ENCODE data around the gene ACTL10.
"Not testable (repeated sequence)": the region's sequence is repeated elsewhere in the genome, so short reads cannot be mapped to it uniquely, and the experiment has no call there.

Gene ACTL10

DNA sequence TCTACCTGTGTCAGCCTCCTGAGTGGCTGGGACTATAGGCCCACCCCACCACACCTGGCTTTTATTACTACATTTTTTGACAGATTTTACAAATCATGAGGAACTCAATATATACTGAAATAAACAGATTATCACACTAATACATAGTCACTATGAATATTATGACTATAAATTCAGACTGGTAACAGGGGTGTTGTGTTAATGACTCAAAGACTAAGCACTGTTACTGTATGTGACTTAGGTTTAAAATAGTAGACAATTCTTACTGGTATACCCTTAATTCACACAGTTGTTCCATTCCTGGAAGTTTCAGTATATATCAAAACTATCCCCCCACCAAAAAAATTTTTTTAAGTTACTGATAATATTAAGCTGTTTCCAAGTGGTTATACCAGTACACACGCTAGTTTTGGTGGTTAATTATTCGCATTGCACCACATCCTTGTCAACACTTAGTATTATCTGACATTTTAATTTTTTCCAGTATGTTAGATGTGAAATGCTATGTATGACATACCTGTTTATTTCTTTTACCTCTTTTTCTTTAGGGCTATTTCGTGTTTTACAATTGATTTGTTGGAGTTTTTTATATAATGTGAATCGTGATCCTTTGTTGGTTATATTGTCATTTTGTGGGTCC lies 39.0 kb upstream of the ACTL10 start:
- TF ChIP-seq, protein P1, sequence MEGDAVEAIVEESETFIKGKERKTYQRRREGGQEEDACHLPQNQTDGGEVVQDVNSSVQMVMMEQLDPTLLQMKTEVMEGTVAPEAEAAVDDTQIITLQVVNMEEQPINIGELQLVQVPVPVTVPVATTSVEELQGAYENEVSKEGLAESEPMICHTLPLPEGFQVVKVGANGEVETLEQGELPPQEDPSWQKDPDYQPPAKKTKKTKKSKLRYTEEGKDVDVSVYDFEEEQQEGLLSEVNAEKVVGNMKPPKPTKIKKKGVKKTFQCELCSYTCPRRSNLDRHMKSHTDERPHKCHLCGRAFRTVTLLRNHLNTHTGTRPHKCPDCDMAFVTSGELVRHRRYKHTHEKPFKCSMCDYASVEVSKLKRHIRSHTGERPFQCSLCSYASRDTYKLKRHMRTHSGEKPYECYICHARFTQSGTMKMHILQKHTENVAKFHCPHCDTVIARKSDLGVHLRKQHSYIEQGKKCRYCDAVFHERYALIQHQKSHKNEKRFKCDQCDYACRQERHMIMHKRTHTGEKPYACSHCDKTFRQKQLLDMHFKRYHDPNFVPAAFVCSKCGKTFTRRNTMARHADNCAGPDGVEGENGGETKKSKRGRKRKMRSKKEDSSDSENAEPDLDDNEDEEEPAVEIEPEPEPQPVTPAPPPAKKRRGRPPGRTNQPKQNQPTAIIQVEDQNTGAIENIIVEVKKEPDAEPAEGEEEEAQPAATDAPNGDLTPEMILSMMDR (IDR thresholded peaks at IDR 0.05; ENCODE audit: low read depth, low read length): no peak
- no peak for TF ChIP-seq MYC (IDR thresholded peaks at IDR 0.05; ENCODE audit: low read depth, low read length)
- TF ChIP-seq, protein P2, sequence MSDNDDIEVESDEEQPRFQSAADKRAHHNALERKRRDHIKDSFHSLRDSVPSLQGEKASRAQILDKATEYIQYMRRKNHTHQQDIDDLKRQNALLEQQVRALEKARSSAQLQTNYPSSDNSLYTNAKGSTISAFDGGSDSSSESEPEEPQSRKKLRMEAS (IDR thresholded peaks at IDR 0.05; ENCODE audit: low read depth, low read length): no peak
- DNase-seq (ENCODE audit: low read depth): no peak

GRCh38 chr20:33629533-33629932 lies 37.2 kb upstream of the ACTL10 start:
- no peak for DNase-seq (ENCODE audit: low read depth)
- TF ChIP-seq POLR2A (IDR thresholded peaks at IDR 0.05; ENCODE audit: extremely low read depth, insufficient read length) (no peak), MYC (IDR thresholded peaks at IDR 0.05; ENCODE audit: low read depth, low read length) (no peak)
- TF ChIP-seq, protein P2 (IDR thresholded peaks at IDR 0.05; ENCODE audit: low read depth, low read length): no peak
- TF ChIP-seq, protein P1 (IDR thresholded peaks at IDR 0.05; ENCODE audit: low read depth, low read length): no peak
- H3K4me3 ChIP-seq (ENCODE audit: low read depth, low read length): no peak overlapping the region

More for the DNA sequence above, 39.0 kb upstream of the ACTL10 start:
- no peak overlapping the region for H3K4me3 ChIP-seq (ENCODE audit: low read depth, low read length)

- no peak overlapping the region for H3K4me3 ChIP-seq (ENCODE audit: low read depth, low read length)
- DNase-seq (ENCODE audit: low read depth): no peak
- TF ChIP-seq POLR2A (IDR thresholded peaks at IDR 0.05; ENCODE audit: extremely low read depth, insufficient read length): no peak
- TF ChIP-seq, protein P2 (IDR thresholded peaks at IDR 0.05; ENCODE audit: low read depth, low read length): no peak
- TF ChIP-seq, protein P1 (IDR thresholded peaks at IDR 0.05; ENCODE audit: low read depth, low read length): no peak
- TF ChIP-seq MYC (IDR thresholded peaks at IDR 0.05; ENCODE audit: low read depth, low read length): no peak
Measured at GRCh38 chr20:33629979-33630378, 36.8 kb upstream of the ACTL10 start.

GRCh38 chr20:33630507-33630906 lies 36.2 kb upstream of the ACTL10 start:
- no peak for DNase-seq (ENCODE audit: low read depth)
- TF ChIP-seq MYC (IDR thresholded peaks at IDR 0.05; ENCODE audit: low read depth, low read length) (no peak), POLR2A (IDR thresholded peaks at IDR 0.05; ENCODE audit: extremely low read depth, insufficient read length) (no peak)
- TF ChIP-seq, protein P2 (IDR thresholded peaks at IDR 0.05; ENCODE audit: low read depth, low read length): no peak
- TF ChIP-seq, protein P1 (IDR thresholded peaks at IDR 0.05; ENCODE audit: low read depth, low read length): no peak
- no peak overlapping the region for H3K4me3 ChIP-seq (ENCODE audit: low read depth, low read length)

DNA sequence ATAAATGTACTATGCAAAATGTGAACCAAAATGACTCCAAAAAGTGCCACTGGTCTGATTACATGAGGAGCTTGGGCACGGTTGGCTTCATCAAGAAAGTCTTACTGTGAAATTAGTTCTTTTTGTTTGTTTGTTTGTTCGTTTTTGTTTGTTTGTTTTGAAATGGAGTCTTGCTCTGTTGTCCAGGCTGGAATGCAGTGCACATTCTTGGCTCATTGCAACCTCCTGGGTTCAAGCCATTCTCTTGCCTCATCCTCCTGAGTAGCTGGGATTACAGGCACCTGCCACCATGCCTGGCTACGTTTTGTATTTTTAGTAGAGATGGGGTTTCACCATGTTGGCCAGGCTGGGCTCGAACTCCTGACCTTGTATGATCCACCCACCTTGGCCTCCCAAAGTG lies 34.8 kb upstream of the ACTL10 start:
- not testable (repeated sequence) for DNase-seq (ENCODE audit: low read depth)

DNA sequence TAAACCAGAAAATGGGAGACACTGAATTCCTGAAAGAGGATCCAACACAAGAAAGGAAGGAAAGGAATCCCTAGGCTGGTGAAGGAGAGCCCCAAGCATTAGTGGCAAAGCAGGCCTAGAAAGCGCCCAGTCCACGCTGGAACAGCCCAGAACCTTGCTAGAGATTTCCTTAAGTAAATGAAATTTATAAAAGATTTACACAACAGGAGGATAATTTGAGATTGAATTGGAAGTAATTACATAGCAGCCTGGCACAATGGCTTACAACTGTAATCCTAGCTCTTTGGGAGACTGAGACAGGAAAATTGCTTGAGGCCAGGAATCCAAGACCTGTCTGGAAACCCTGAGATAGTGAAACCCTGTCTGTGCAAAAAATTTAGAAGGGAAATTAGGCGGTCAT lies 31.4 kb upstream of the ACTL10 start:
- H3K4me3 ChIP-seq (ENCODE audit: low read depth, low read length): no peak overlapping the region
- no peak for DNase-seq (ENCODE audit: low read depth)
- TF ChIP-seq, protein P1 (IDR thresholded peaks at IDR 0.05; ENCODE audit: low read depth, low read length): no peak
- TF ChIP-seq, protein P2 (IDR thresholded peaks at IDR 0.05; ENCODE audit: low read depth, low read length): no peak
- TF ChIP-seq POLR2A (IDR thresholded peaks at IDR 0.05; ENCODE audit: extremely low read depth, insufficient read length) (no peak), MYC (IDR thresholded peaks at IDR 0.05; ENCODE audit: low read depth, low read length) (no peak)

More for the DNA sequence above, 34.8 kb upstream of the ACTL10 start:
- H3K4me3 ChIP-seq (ENCODE audit: low read depth, low read length): not testable (repeated sequence)

Measured in NB4 (cell line).